ENCODE results near the gene PPT1. TPM values are rescaled to one million over a fixed set of nuclear protein-coding genes. Genes with fewer than 3 reads are reported as not detected.

Gene PPT1
- polyA plus RNA-seq, 1 of the 3 experiments (the other 2 are of a cell fraction) = 26.0 TPM

GRCh38 chr1:40058453-40059337 is 38.4 kb downstream of the PPT1 start:
- no peak overlapping the region for H3K4me3 ChIP-seq (ENCODE audit: low read depth in 2 of 2, low read length in 1 of 2)
- H3K36me3 ChIP-seq (replicated peaks in 1 of 2; ENCODE audit: control insufficient read depth in 1 of 2, insufficient read depth in 2 of 2, low read length in 1 of 2) = peaks cover 50 to 60% of the 10 kb centered on the region in 2 experiments
- POLR2A ChIA-PET = no interaction called here

More at GRCh38 chr1:40058453-40059337, 38.4 kb downstream of the PPT1 start:
- Histone ChIP-seq H2AFZ (ENCODE audit: low read depth) (no peak overlapping the region), H3K4me2 (no peak overlapping the region), H3K9me3 (no peaks in the 10 kb centered on the region), H3K9ac (no peak overlapping the region), H3K27ac (ENCODE audit: low read depth in 2 of 2, low read length in 1 of 2) (peak overlapping the region in 1 of 2 experiments; percentile 15; a peak in 2 of 4 replicates), H3K9me2 (no peaks in the 10 kb centered on the region), H3K27me3 (ENCODE audit: insufficient read depth) (no peaks in the 10 kb centered on the region), H4K20me1 (ENCODE audit: insufficient read depth) (peaks cover 75% of the 10 kb centered on the region), H3K4me1 (ENCODE audit: control insufficient read depth in 1 of 2, insufficient read depth in 2 of 2, low read depth in 1 of 2, low read length in 1 of 2) (peaks cover 0 to 26% of the 10 kb centered on the region in 2 experiments; a peak in 3 of 4 replicates), H3F3A (replicated peaks; ENCODE audit: insufficient read depth) (peaks cover 25% of the 10 kb centered on the region), H3K79me2 (ENCODE audit: insufficient read depth) (peaks cover 100% of the 10 kb centered on the region)
- DNase-seq = no peak
- CTCF ChIA-PET = interaction anchor here (0.8 to 1.3 kb wide), 3 partner anchors 14 to 27 kb away, joined by 3 to 4 read pairs (median 3); no protein-coding TSS in a partner anchor
- TF ChIP-seq RCOR1 (IDR thresholded peaks at IDR 0.05; ENCODE audit: low read length) = no peak
- TF ChIP-seq GABPA (IDR thresholded peaks at IDR 0.05; ENCODE audit: low read depth) = no peak
- no peak for TF ChIP-seq REST (IDR thresholded peaks at IDR 0.05; ENCODE audit: low read depth, low read length)
- no peak for TF ChIP-seq FOXJ3 (CRISPR knock-in tag; IDR thresholded peaks at IDR 0.05)
- TF ChIP-seq USF1 (IDR thresholded peaks at IDR 0.05; ENCODE audit: borderline replicate concordance, low read depth) = no peak
- TF ChIP-seq TAF1 (IDR thresholded peaks at IDR 0.05; ENCODE audit: borderline replicate concordance, low read depth, low read length) = no peak
- no peak for TF ChIP-seq YY1 (IDR thresholded peaks at IDR 0.05; ENCODE audit: low read depth)
- TF ChIP-seq SMC3 (IDR thresholded peaks at IDR 0.05; ENCODE audit: low read depth, low read length) = no peak
- no peak for TF ChIP-seq TCF12 (IDR thresholded peaks at IDR 0.05)
- no peak for TF ChIP-seq TEAD4 (IDR thresholded peaks at IDR 0.05; ENCODE audit: borderline replicate concordance, insufficient read depth)
- no peak for TF ChIP-seq RXRA (IDR thresholded peaks at IDR 0.05; ENCODE audit: borderline replicate concordance, low read depth)
- TF ChIP-seq JUND (IDR thresholded peaks at IDR 0.05) = no peak
- TF ChIP-seq MAX (IDR thresholded peaks at IDR 0.05; ENCODE audit: low read depth) = no peak
- no peak for TF ChIP-seq EZH2phosphoT487 (IDR thresholded peaks at IDR 0.05; ENCODE audit: borderline replicate concordance, low read depth)
- TF ChIP-seq, protein P1, sequence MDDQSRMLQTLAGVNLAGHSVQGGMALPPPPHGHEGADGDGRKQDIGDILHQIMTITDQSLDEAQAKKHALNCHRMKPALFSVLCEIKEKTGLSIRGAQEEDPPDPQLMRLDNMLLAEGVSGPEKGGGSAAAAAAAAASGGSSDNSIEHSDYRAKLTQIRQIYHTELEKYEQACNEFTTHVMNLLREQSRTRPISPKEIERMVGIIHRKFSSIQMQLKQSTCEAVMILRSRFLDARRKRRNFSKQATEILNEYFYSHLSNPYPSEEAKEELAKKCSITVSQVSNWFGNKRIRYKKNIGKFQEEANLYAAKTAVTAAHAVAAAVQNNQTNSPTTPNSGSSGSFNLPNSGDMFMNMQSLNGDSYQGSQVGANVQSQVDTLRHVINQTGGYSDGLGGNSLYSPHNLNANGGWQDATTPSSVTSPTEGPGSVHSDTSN (IDR thresholded peaks at IDR 0.05) = no peak
- WGBS (ENCODE audit: low lambda C conversion rate) = 92% methylated on average over 7 of the region's 7 CpGs

Data from SK-N-SH (cell line).